Vagina (tissue), 2 donors: ENCODE measurements around the gene DMBX1. TPM values are rescaled to one million over a fixed set of nuclear protein-coding genes. Genes with fewer than 3 reads are reported as not detected.

Source experiments
- DNase-seq, 2 donors: peaks; one replicate each; pipeline ENCODE4 v3.0.0-alpha.2; 2017; ENCODE audit errors: extremely low spot score in 2 of 2
- H3K27ac ChIP-seq: fragments of 200-600 bp; sonication (generic); one replicate; pipeline ENCODE4 v1.5.1; 2019
- H3K27me3 ChIP-seq: fragments of 200-600 bp; sonication (generic); one replicate; pipeline ENCODE4 v1.5.1; 2019
- H3K36me3 ChIP-seq, 2 donors: fragments of 200-600 bp; sonication (generic); one replicate each; pipeline ENCODE4 v1.5.1; 2017 to 2019
- H3K4me1 ChIP-seq: fragments of 200-600 bp; sonication (generic); one replicate; pipeline ENCODE4 v1.5.1; 2019
- H3K4me3 ChIP-seq, 2 donors: fragments of 200-600 bp; sonication (generic); 1 replicate in 1 of 2; 2 replicates in 1 of 2; pipeline ENCODE4 v1.5.1; 2016 to 2019
- H3K9me3 ChIP-seq: fragments of 200-600 bp; sonication (generic); one replicate; pipeline ENCODE4 v1.5.1; 2019
- POLR2A ChIP-seq, 2 donors: fragments of 450-650 bp; IDR thresholded peaks; one replicate each; pipeline ENCODE4 v1.6.1; 2017; ENCODE audit warnings: antibody characterized with exemption in 2 of 2, mild to moderate bottlenecking in 2 of 2, moderate library complexity in 2 of 2
- POLR2AphosphoS5 ChIP-seq, 2 donors: sonication (generic); formaldehyde crosslinking; IDR thresholded peaks; one replicate each; pipeline ENCODE4 v1.9.0; 2017; ENCODE audit warnings: antibody characterized with exemption in 2 of 2, mild to moderate bottlenecking in 2 of 2, low read depth in 1 of 2; ENCODE audit not compliant: insufficient read depth in 1 of 2
- intact Hi-C: fragments of 100-400 bp; cut with DNase I; formaldehyde crosslinking; loops from one replicate; pipeline ENCODE4 v1.15.1; 2023
- total RNA-seq: library from RNA; depleted of rRNA; stranded (reverse); fragments of >200 nt; gene quantifications from one replicate; pipeline ENCODE4 v1.2.3, GENCODE V29; 2016
- TF ChIP-seq, protein P1 (sequence below), 3 experiments: fragments of 450-650 bp in 2 of 3; fragments of 200-600 bp in 1 of 3; sonication (generic) in 1 of 3; IDR thresholded peaks; one replicate each; pipeline ENCODE4 v1.5.1; 2017 to 2019; ENCODE audit warnings: antibody characterized with exemption in 3 of 3, mild to moderate bottlenecking in 2 of 3, moderate library complexity in 2 of 3

DMBX1 gene
- total RNA-seq, 1 donor from 2014 or later = 0.25 TPM

DNA sequence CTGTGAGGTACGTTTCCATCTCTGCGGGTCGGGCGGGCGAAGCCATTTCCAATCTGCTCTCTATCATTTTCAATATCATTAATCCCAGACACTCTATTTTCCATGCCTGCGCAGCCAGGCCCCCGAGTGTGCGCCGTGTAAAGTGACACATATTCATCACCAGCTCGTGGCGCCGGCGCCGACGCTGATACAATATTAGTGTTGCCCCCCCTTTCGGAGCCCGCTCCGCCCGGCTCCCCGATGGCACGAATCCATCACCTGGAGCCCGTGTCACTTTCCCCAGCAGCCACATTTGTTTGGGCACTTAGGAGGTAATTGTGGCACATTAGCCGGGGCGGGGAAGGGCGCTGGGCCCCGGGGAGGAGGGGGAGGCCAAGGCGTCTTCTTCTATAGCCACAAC, 33.7 kb upstream of the DMBX1 start:
- no peaks in the 10 kb centered on the region for H3K27me3 ChIP-seq
- no peak overlapping the region for H3K4me3 ChIP-seq
- H3K27ac ChIP-seq = no peak overlapping the region
- H3K4me1 ChIP-seq = no peaks in the 10 kb centered on the region
- no peak for DNase-seq
- H3K36me3 ChIP-seq = no peaks in the 10 kb centered on the region
- H3K9me3 ChIP-seq = no peaks in the 10 kb centered on the region
- TF ChIP-seq POLR2AphosphoS5 (IDR thresholded peaks at IDR 0.05; ENCODE audit: insufficient read depth in 1 of 2, low read depth in 1 of 2) (no peak), POLR2A (IDR thresholded peaks at IDR 0.05) (no peak)
- TF ChIP-seq, protein P1, sequence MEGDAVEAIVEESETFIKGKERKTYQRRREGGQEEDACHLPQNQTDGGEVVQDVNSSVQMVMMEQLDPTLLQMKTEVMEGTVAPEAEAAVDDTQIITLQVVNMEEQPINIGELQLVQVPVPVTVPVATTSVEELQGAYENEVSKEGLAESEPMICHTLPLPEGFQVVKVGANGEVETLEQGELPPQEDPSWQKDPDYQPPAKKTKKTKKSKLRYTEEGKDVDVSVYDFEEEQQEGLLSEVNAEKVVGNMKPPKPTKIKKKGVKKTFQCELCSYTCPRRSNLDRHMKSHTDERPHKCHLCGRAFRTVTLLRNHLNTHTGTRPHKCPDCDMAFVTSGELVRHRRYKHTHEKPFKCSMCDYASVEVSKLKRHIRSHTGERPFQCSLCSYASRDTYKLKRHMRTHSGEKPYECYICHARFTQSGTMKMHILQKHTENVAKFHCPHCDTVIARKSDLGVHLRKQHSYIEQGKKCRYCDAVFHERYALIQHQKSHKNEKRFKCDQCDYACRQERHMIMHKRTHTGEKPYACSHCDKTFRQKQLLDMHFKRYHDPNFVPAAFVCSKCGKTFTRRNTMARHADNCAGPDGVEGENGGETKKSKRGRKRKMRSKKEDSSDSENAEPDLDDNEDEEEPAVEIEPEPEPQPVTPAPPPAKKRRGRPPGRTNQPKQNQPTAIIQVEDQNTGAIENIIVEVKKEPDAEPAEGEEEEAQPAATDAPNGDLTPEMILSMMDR (IDR thresholded peaks at IDR 0.05) = no peak
- intact Hi-C loops = no loop called here

DNA sequence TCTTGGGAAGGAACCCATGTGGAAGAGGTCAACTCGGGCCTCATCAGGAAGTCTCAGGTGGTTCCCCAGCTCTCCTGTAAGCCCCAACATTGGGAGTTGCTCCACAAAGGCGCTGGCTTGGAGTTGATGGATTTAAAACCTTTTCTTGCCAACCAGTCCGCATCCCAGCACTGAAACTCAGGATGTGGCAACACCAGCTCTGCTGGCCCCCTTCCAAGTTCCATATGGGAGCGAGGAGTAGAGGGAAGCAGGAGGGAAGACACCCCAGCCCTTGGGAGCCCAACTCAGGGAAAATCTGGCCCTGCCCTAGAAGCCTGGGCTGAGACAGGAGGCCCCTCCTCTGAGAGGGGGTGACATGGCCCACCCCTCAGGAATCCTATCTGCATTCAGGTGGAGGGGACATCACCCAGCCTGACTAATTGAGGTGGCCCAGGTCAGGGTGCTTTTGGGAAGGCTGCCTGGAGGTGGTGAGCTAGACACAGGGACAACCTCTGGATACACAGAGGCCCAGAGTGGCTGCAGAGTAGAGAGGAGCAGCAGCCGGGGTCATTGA, 33.1 kb upstream of the DMBX1 start:
- no peaks in the 10 kb centered on the region for H3K27me3 ChIP-seq
- intact Hi-C loops = no loop called here
- H3K36me3 ChIP-seq = no peaks in the 10 kb centered on the region

DNA sequence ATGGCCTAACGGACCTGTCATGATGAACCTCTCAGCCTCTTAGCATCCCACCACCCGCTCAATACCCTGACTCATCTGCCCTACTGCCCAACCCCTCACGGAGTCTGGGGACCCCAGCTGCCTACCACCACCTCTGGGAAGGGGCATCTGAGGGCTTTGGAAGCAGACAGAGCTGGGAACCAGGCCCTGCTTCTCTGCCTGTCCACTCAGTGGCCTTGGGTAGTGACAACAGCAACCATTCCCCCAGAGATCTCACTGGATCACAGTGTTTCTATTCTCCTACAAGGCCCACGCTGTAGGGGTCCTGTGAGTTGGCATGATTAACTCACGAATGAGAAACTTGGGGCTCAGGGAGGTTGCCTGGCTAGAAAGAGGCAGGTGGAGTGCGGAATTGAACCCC, 32.5 kb upstream of the DMBX1 start:
- H3K4me3 ChIP-seq = no peak overlapping the region
- TF ChIP-seq, protein P1 (IDR thresholded peaks at IDR 0.05) = no peak
- TF ChIP-seq POLR2A (IDR thresholded peaks at IDR 0.05) (no peak), POLR2AphosphoS5 (IDR thresholded peaks at IDR 0.05; ENCODE audit: insufficient read depth in 1 of 2, low read depth in 1 of 2) (no peak)
- H3K27ac ChIP-seq = no peak overlapping the region
- no peaks in the 10 kb centered on the region for H3K9me3 ChIP-seq
- no peaks in the 10 kb centered on the region for H3K27me3 ChIP-seq
- H3K36me3 ChIP-seq = no peaks in the 10 kb centered on the region
- no peaks in the 10 kb centered on the region for H3K4me1 ChIP-seq
- DNase-seq = no peak
- intact Hi-C loops = no loop called here

More for the DNA sequence above, 33.1 kb upstream of the DMBX1 start:
- Histone ChIP-seq H3K4me3 (no peak overlapping the region), H3K4me1 (no peaks in the 10 kb centered on the region), H3K27ac (no peak overlapping the region), H3K9me3 (no peaks in the 10 kb centered on the region)
- DNase-seq = no peak
- TF ChIP-seq POLR2AphosphoS5 (IDR thresholded peaks at IDR 0.05; ENCODE audit: insufficient read depth in 1 of 2, low read depth in 1 of 2) = no peak
- TF ChIP-seq, protein P1 (IDR thresholded peaks at IDR 0.05) = no peak
- no peak for TF ChIP-seq POLR2A (IDR thresholded peaks at IDR 0.05)

DNA sequence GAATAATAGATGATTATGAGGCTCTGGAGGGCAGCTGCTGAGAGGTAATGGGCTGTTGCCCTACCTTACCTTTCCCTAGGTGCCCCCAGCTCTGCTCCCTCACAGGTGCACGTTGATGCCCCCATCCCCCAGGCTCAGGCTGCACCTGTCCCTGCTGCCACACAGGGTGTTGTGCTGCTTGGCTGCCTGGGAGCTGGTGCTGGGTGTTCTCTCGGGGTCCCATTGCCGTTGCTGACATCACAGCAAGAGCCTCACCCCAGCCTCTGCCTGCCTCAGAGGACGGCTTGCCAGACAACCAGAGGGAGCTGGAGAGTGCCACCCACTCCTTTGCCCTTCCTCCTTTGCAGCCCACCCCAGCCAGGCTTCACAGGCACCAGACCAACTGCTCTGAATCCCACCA, 31.4 kb upstream of the DMBX1 start:
- Histone ChIP-seq H3K27ac (no peak overlapping the region), H3K9me3 (no peaks in the 10 kb centered on the region), H3K4me3 (no peak overlapping the region), H3K4me1 (no peaks in the 10 kb centered on the region), H3K27me3 (no peaks in the 10 kb centered on the region), H3K36me3 (no peaks in the 10 kb centered on the region)
- no peak for DNase-seq
- TF ChIP-seq POLR2AphosphoS5 (IDR thresholded peaks at IDR 0.05; ENCODE audit: insufficient read depth in 1 of 2, low read depth in 1 of 2) = no peak
- TF ChIP-seq, protein P1 (IDR thresholded peaks at IDR 0.05) = no peak
- no peak for TF ChIP-seq POLR2A (IDR thresholded peaks at IDR 0.05)
- intact Hi-C loops = no loop called here

DNA sequence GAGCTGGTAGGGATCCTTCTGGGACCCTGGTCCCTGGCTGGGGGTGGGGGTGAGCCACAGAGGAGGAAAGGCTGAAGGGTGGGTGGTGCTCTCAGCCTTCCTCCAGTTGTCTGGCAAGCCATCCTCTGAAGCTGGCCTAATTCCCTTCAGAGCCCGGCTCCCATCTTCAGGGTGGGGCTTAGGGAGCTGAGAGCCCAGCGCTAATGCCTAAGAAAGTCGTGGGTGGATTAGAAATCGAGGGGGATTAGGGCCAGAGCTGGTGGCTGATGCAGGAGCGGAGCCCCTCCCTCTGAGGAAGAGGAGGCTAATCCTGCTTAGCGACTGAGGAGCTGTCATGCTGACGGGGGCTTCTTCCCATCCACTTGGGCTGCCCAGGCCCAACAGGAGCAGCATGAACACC, 30.8 kb upstream of the DMBX1 start:
- DNase-seq = no peak
- Histone ChIP-seq H3K27me3 (no peaks in the 10 kb centered on the region), H3K4me3 (no peak overlapping the region), H3K4me1 (no peaks in the 10 kb centered on the region), H3K27ac (no peak overlapping the region), H3K9me3 (no peaks in the 10 kb centered on the region), H3K36me3 (no peaks in the 10 kb centered on the region)
- TF ChIP-seq, protein P1 (IDR thresholded peaks at IDR 0.05) = no peak
- no peak for TF ChIP-seq POLR2A (IDR thresholded peaks at IDR 0.05)
- intact Hi-C loops = no loop called here
